CD4-positive, CD25-positive, alpha-beta regulatory T cell (primary cell): ENCODE measurements around the gene ITGAL. TPM values are rescaled to one million over a fixed set of nuclear protein-coding genes. Genes with fewer than 3 reads are reported as not detected.

Source experiments
- ATAC-seq, 2 donors: fragments of 150-1000 bp; cut with Tn5 transposase; one replicate each; pipeline ENCODE4 v1.10.0; 2021; ENCODE audit warnings: low read depth in 2 of 2, moderate number of reproducible peaks in 2 of 2, moderate library complexity in 1 of 2
- DNase-seq, 3 donors: peaks; one replicate each; pipeline versions ENCODE4 v3.0.0 to v3.0.0-alpha.2; 2012 to 2022; ENCODE audit warnings: mixed read lengths in 1 of 3
- H3K27ac ChIP-seq: one replicate; pipeline ENCODE4 v1.7.0; 2013; ENCODE audit warnings: mild to moderate bottlenecking, low read length; ENCODE audit not compliant: insufficient read depth, poor library complexity, severe bottlenecking
- H3K27me3 ChIP-seq: one replicate; pipeline ENCODE4 v1.7.0; 2013; ENCODE audit warnings: low read length; ENCODE audit not compliant: control insufficient read depth, insufficient read depth
- H3K36me3 ChIP-seq: one replicate; pipeline ENCODE4 v1.7.0; 2013; ENCODE audit warnings: mild to moderate bottlenecking, low read length, moderate library complexity; ENCODE audit not compliant: control insufficient read depth, insufficient read depth
- H3K4me1 ChIP-seq: 2 replicates; pipeline ENCODE4 v1.7.0; 2013; ENCODE audit warnings: mild to moderate bottlenecking, low read length; ENCODE audit not compliant: insufficient read depth, control insufficient read depth, poor library complexity, severe bottlenecking
- H3K4me3 ChIP-seq: one replicate; pipeline ENCODE4 v1.7.0; 2013; ENCODE audit warnings: low read depth, mild to moderate bottlenecking, low read length, moderate library complexity
- H3K9me3 ChIP-seq, 2 experiments: 1 replicate in 1 of 2; 2 replicates in 1 of 2; pipeline ENCODE4 v1.7.0; 2013; ENCODE audit warnings: low read length in 2 of 2, mild to moderate bottlenecking in 1 of 2, moderate library complexity in 1 of 2; ENCODE audit not compliant: control insufficient read depth in 2 of 2
- H3K27ac Mint-ChIP-seq, 3 donors: one replicate each; pipeline ENCODE4 v1.8.0; 2020 to 2022; ENCODE audit warnings: mild to moderate bottlenecking in 3 of 3, mixed read lengths in 3 of 3, moderate library complexity in 2 of 3
- H3K27me3 Mint-ChIP-seq: one replicate; pipeline ENCODE4 v1.8.0; 2022; ENCODE audit warnings: mild to moderate bottlenecking, mixed read lengths
- H3K36me3 Mint-ChIP-seq: one replicate; pipeline ENCODE4 v1.8.0; 2020; ENCODE audit warnings: mixed read lengths
- H3K4me1 Mint-ChIP-seq, 4 donors: one replicate each; pipeline ENCODE4 v1.8.0; 2020 to 2022; ENCODE audit warnings: mixed read lengths in 4 of 4, mild to moderate bottlenecking in 1 of 4
- H3K4me3 Mint-ChIP-seq, 4 donors: one replicate each; pipeline ENCODE4 v1.8.0; 2020 to 2022; ENCODE audit warnings: mild to moderate bottlenecking in 4 of 4, mixed read lengths in 4 of 4, moderate library complexity in 3 of 4
- H3K9me3 Mint-ChIP-seq, 7 donors: one replicate each; pipeline ENCODE4 v1.8.0; 2020 to 2022; ENCODE audit warnings: mixed read lengths in 7 of 7, mild to moderate bottlenecking in 3 of 7, moderate library complexity in 2 of 7
- polyA plus RNA-seq, 4 donors: library from polyadenylated mRNA; unstranded; fragments of 300-500 nt; fragmentation: Illumina TruSeq; gene quantifications; one replicate each; pipeline ENCODE4 v1.2.3, GENCODE V29; 2021
- total RNA-seq: library from RNA; stranded (reverse); gene quantifications from one replicate; pipeline ENCODE4 v1.2.3, GENCODE V29; 2022

Gene ITGAL
- total and polyA plus RNA-seq, 5 donors from 2014 or later = 106 to 393 (median 125) TPM

DNA sequence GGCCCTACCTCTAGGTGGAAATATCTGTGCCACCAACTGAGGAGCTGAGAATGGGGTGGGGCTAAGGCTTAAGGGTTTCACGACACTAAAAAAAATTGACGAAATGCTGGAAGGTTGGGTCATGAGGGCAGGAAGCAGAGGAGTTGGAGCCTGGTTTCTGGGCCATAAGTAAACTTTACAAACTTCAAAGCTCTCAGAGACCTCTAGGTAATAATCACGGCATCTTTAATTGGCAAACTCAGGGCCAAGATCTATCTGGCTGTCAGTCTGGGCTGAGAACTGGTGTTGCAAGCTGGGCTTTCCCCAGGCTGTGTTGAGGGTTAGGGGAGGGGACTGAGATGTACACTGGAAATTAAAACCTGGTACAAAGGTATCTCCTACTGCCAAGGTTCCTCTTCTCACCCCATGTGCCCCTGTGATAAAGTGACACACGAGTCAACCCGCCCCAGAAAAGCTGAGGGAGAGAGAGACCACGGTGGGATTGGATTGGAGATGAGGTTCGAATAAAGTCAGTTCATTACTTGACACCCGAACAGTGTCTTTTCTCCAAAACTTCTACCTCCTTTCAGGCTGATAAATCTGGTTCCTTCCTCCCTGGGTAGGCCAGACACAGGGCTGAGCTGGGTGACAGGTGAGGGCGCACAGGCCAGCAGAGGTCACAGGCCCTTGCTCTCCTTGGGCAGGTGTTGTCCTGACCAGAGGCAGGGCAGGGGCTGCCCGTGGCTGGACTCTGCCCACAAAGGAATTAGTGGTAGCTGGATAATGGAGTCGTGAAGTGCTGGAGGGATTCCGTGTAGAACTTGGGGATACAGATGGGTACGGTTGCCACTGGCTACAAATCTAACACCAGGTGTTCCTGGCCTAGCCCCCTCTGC lies 57.9 kb downstream of the ITGAL start:
- peak overlapping the region in 2 of 3 donors; percentile 64 to 89 for H3K27ac Mint-ChIP-seq

DNA sequence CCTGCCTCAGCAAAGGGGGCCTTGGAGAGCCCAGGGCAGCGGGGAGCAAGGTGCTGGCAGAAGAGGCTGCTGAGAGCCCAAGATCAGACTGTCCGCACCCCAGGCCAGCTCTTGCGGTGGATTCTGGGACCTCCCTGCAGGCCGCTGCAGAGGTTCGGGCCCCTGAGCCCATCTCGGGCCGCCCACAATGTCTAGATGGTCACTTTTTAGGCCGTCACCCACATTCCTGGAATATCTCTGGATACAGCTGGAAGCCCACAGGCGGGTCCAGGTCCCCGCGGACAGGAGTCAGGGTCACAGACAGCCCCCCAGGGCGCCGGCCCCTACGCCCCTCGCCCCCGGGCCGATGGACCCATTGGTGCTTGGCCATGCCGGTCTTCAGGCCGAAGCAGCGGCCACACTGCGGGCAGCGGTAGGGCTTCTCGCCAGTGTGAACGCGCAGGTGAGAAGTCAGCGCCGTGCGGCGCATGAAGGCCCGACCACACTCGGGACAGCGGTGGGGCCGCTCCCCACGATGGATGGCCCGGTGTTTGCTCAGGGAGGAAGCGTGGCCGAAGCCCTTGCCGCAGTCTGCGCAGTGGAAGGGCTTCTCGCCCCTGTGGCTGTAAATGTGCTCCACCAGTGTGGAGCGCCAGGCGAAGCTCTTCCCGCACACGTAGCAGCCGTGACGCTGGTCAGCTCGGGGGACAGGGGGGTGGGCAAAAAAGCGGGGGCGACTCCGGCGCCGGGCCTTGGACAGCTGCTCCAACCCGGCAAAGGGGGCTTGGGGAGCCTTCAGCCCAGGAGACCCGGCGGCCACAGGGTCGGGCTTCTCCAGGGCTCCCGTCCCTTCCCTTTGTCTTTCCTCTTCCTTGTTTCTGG lies 60.0 kb downstream of the ITGAL start:
- Mint-ChIP-seq H3K36me3 (peaks cover 9% of the 10 kb centered on the region), H3K27me3 (no peaks in the 10 kb centered on the region), H3K27ac (no peak overlapping the region), H3K4me3 (peak overlapping the region; percentile 21 to 89 (median 55)), H3K9me3 (no peaks in the 10 kb centered on the region), H3K4me1 (peaks cover 16 to 61% (median 31%) of the 10 kb centered on the region in 4 donors)
- H3K36me3 ChIP-seq = peaks cover 5% of the 10 kb centered on the region
- H3K4me1 ChIP-seq = peaks cover 42% of the 10 kb centered on the region
- no peaks in the 10 kb centered on the region for H3K9me3 ChIP-seq
- H3K27ac ChIP-seq = no peak overlapping the region
- no peak for ATAC-seq
- no peaks in the 10 kb centered on the region for H3K27me3 ChIP-seq
- no peak overlapping the region for H3K4me3 ChIP-seq
- DNase-seq = no peak

More for the DNA sequence above, 57.9 kb downstream of the ITGAL start:
- ATAC-seq = no peak
- peaks cover 5% of the 10 kb centered on the region for H3K36me3 ChIP-seq
- Mint-ChIP-seq H3K36me3 (peaks cover 9% of the 10 kb centered on the region), H3K4me1 (peaks cover 7 to 50% (median 21%) of the 10 kb centered on the region in 4 donors), H3K27me3 (no peaks in the 10 kb centered on the region), H3K9me3 (peaks cover 0 to 2% (median 0%) of the 10 kb centered on the region in 7 donors), H3K4me3 (peak overlapping the region in 2 of 4 donors; percentile 33 to 89)
- no peaks in the 10 kb centered on the region for H3K9me3 ChIP-seq
- H3K4me1 ChIP-seq = peaks cover 36% of the 10 kb centered on the region
- no peak overlapping the region for H3K27ac ChIP-seq
- DNase-seq = peak in 1 of 3 donors; percentile 52
- no peaks in the 10 kb centered on the region for H3K27me3 ChIP-seq
- no peak overlapping the region for H3K4me3 ChIP-seq

- no peaks in the 10 kb centered on the region for H3K27me3 ChIP-seq
- Mint-ChIP-seq H3K4me3 (peak overlapping the region; percentile 54 to 83 (median 76)), H3K36me3 (peaks cover 14% of the 10 kb centered on the region), H3K9me3 (no peaks in the 10 kb centered on the region), H3K4me1 (peaks cover 10 to 61% (median 29%) of the 10 kb centered on the region in 4 donors), H3K27me3 (no peaks in the 10 kb centered on the region), H3K27ac (peak overlapping the region; percentile 59 to 77 (median 77))
- ATAC-seq (no peak), DNase-seq (no peak)
- H3K4me3 ChIP-seq = no peak overlapping the region
- H3K9me3 ChIP-seq = no peaks in the 10 kb centered on the region
- H3K36me3 ChIP-seq = peaks cover 5% of the 10 kb centered on the region
- no peak overlapping the region for H3K27ac ChIP-seq
- peaks cover 37% of the 10 kb centered on the region for H3K4me1 ChIP-seq
Measured at GRCh38 chr16:30533146-30533522, 60.6 kb downstream of the ITGAL start.

DNA sequence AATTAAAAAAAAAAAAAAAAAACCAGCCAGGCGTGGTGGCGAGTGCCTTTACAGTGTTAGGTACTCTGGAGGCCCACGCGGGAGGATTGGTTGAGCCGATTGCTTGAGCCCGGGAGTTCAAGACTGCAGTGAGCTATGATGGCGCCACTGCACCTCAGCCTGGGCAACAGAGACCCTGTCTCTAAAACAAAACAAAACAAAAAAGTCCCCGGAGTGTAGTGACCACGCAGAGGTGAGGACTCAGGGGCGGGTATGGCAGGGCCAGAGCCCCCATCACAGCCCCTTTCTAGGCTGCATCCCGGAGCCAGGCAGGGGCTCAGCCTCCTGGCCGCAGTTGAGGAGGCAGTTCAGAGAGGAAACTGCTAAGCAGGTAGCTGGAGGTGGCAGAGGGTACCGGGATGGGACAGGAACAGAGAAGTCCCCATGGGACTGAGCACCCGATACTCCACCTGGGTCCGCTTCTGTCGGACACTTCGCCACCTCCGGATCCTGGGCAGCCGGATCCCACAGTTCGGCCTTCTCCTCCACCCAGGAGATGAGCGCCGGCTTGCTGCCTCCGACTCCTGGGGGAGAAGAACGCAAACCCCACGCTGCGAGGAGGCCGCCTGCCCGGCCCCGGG lies 61.3 kb downstream of the ITGAL start:
- H3K36me3 Mint-ChIP-seq = peaks cover 14% of the 10 kb centered on the region
- peaks cover 10 to 61% (median 26%) of the 10 kb centered on the region in 4 donors for H3K4me1 Mint-ChIP-seq
- Histone ChIP-seq H3K36me3 (peaks cover 5% of the 10 kb centered on the region), H3K27ac (peak overlapping the region; percentile 90), H3K4me3 (peak overlapping the region; percentile 44), H3K9me3 (no peaks in the 10 kb centered on the region), H3K27me3 (no peaks in the 10 kb centered on the region), H3K4me1 (peaks cover 33% of the 10 kb centered on the region)
- ATAC-seq (no peak), DNase-seq (peak in 1 of 3 donors; percentile 44)
- H3K4me3 Mint-ChIP-seq = peak overlapping the region; percentile 79 to 96 (median 90)
- H3K9me3 Mint-ChIP-seq = no peaks in the 10 kb centered on the region
- peak overlapping the region; percentile 66 to 94 (median 77) for H3K27ac Mint-ChIP-seq
- no peaks in the 10 kb centered on the region for H3K27me3 Mint-ChIP-seq

- peak; percentile 76 to 82 for ATAC-seq
- peaks cover 10 to 61% (median 25%) of the 10 kb centered on the region in 4 donors for H3K4me1 Mint-ChIP-seq
Measured at GRCh38 chr16:30534368-30535105, 62.0 kb downstream of the ITGAL start, which contains the start of gene ZNF747. ZNF747 (minus strand) TSS chr16:30534858; CDS start chr16:30534679, 179 bp downstream.

DNA sequence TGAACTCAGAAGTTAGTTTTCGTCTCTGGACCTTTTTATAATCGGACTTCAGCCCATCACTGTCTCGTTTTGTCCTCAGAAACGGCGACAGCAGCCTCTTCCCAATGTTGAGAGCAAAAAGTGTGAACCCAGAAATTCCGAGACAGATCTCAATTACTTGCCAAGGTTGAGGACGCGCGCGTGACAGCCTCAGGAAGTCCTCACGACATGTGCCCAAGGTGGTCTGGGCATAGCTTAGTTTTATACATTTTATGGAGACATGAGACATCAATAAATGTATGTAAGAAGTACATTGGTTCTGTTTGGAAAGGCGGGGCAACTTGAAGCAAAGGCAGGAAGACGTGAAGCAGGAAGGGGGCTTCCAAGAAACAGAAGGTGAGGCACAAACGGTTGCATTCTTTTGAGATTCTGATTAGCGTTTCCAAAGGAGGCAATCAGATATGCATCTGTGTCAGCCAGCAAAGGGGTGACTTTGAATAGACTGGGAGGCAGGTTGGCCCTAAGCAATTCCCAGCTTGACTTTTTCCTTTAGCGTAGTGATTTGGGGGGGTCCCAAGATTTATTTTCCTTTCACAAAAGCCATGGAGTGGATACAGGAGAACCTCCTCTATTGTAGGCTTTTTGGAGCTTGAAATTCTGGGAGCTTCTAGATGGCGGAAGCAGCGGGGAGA lies 62.7 kb downstream of the ITGAL start:
- peaks cover 14% of the 10 kb centered on the region for H3K36me3 Mint-ChIP-seq
- H3K27me3 ChIP-seq = no peaks in the 10 kb centered on the region
- no peaks in the 10 kb centered on the region for H3K9me3 ChIP-seq
- H3K4me1 ChIP-seq = peaks cover 32% of the 10 kb centered on the region
- H3K4me1 Mint-ChIP-seq = peaks cover 10 to 55% (median 25%) of the 10 kb centered on the region in 4 donors
- H3K27ac Mint-ChIP-seq = peak overlapping the region; percentile 96 to 99 (median 98)
- peak overlapping the region; percentile 89 to 99 (median 96) for H3K4me3 Mint-ChIP-seq
- ATAC-seq = peak; percentile 22 to 26
- H3K9me3 Mint-ChIP-seq = no peaks in the 10 kb centered on the region
- DNase-seq = peak in 2 of 3 donors; percentile 25 to 85
- peaks cover 5% of the 10 kb centered on the region for H3K36me3 ChIP-seq
- no peaks in the 10 kb centered on the region for H3K27me3 Mint-ChIP-seq
- peak overlapping the region; percentile 90 for H3K27ac ChIP-seq
- H3K4me3 ChIP-seq = peak overlapping the region; percentile 94

More at GRCh38 chr16:30534368-30535105, 62.0 kb downstream of the ITGAL start, which contains the start of gene ZNF747:
- Mint-ChIP-seq H3K27me3 (no peaks in the 10 kb centered on the region), H3K36me3 (peaks cover 14% of the 10 kb centered on the region), H3K27ac (peak within 1 kb of the TSS; percentile 96 to 99 (median 98)), H3K4me3 (peak within 1 kb of the TSS; percentile 89 to 99 (median 96)), H3K9me3 (no peaks in the 10 kb centered on the region)
- DNase-seq = peak; percentile 88 to 94 (median 91)
- no peaks in the 10 kb centered on the region for H3K9me3 ChIP-seq
- H3K36me3 ChIP-seq = peaks cover 5% of the 10 kb centered on the region
- H3K4me3 ChIP-seq = peak within 1 kb of the TSS; percentile 94
- no peaks in the 10 kb centered on the region for H3K27me3 ChIP-seq
- H3K27ac ChIP-seq = peak within 1 kb of the TSS; percentile 90
- peaks cover 32% of the 10 kb centered on the region for H3K4me1 ChIP-seq
